NCI-H146 (cell line): ENCODE results near the gene DRC3.

Experiments used
- DNase-seq: peaks from one replicate; lab custom pipeline; 2025; lab: John Stamatoyannopoulos, UW

The DRC3 gene

GRCh38 chr17:17966399-17966798 is 6.3 kb upstream of the DRC3 start:
- DNase-seq, result no peak

GRCh38 chr17:17970699-17971430 is 1.8 kb upstream of the DRC3 start:
- DNase-seq, result no peak

DNA sequence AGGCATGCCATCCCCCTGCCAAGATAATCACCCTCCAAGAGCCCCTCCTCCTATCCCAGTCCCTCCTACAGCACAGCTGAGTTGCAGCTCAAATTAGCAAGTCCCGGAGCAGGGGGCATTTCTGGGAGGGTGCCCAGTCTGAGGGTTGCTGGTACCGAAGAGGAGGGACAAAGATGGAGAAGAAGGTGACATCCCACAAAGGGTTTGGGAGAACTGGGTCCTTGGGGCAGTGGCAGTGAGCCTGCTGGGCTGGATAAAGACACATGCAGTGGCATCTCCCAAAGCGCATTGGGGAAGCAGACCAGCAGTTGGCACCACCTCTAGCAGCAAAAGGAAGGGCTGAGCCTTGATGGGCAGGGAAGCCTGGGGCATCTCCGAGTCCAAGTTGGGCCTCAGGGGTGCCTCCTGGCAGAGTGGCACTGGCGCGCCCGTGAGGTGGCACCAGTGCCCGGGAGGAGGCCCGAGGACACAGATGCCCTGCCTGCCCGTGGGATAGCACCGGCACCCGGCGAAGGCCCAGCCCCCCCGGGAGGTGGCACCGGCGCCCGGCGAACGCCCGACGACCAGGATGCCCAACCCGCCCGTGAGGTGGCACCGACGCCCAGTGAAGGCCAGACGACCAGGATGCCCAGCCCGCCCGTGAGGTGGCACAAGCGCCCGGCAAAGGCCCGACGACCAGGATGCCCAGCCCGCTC is 1.1 kb upstream of the DRC3 start:
- DNase-seq, result no peak

DNA sequence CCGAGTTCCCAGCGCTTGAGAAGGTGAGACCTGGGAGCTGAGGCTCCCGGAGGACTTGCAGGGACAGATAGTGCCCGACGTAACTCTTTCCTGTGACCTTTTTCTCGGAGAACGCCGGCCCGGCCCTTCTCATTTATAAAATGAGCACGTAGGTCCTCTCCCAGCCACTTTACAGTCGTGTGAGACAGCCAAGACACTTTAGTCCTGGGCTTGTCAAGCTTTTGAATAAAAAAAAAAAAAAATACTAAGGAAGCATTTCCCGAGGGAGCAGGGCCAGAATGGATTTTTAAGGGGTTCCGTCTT is 241 bp downstream of the DRC3 start:
- DNase-seq, result no peak

GRCh38 chr17:17975436-17975835 is 2.8 kb downstream of the DRC3 start:
- no peak for DNase-seq

- no peak for DNase-seq
Measured at GRCh38 chr17:17976931-17977570, 4.4 kb downstream of the DRC3 start.

- no peak for DNase-seq
Measured at GRCh38 chr17:17978481-17979424, 6.1 kb downstream of the DRC3 start.

- no peak for DNase-seq
Measured at GRCh38 chr17:17979778-17980177, 7.1 kb downstream of the DRC3 start.

DNA sequence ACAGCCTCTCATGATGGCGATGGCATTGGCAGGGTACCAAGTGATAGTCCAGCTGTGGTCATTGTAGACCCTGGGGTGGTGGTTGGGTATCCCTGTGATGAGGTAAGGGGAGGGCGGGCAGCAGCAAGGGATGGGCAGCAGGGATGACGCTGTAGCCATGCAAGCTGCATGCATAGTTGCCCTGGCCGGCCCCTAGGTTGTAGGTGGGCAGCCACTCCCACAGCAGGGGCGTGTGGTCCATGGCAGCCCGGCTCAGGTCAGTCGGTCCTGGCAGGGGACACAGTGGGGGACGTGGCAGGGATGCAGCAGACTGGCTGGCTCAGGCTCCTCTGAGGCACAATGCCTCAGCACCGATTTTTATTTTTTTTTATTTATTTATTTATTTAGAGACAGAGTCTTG is 8.7 kb downstream of the DRC3 start:
- DNase-seq, result no peak

DNA sequence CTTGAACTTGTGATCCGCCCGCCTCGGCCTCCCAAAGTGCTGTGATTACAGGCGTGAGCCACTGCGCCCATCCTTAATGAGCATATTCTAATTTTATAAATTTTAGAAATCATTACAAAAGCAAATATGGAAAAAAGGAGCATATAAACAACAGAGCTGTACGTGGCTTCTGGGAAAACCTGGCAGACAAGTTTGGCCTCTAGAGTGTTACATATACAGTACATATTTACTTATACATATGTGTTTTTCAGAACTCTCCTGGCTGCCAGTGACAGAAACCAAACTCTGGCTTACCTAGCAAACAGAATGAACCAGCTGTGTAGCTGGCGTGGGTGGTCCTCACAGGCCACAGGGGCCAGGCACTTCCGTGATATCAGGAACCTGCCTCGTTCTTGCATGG is 10.1 kb downstream of the DRC3 start:
- no peak for DNase-seq

DNA sequence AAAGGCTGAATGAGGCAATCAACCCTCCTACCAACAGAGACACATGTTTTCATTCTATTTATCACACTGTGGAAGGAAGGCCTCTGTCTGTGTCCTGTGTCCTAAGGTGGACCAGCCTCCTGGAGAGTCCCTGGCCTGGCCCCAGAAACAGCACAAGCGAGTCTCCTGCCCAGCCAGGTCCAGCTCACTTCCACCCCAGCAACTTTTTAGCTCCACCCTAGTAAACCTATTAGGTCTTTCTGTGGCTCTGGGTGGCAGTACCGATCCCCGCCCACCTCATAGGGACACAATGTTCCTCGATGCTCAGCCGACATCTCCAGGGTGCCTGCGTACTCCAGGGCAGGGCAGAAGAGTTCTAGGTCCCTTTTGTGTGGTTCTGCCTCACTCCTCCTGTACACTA is 10.7 kb downstream of the DRC3 start:
- no peak for DNase-seq

GRCh38 chr17:17983776-17984175 is 11.1 kb downstream of the DRC3 start:
- no peak for DNase-seq

DNA sequence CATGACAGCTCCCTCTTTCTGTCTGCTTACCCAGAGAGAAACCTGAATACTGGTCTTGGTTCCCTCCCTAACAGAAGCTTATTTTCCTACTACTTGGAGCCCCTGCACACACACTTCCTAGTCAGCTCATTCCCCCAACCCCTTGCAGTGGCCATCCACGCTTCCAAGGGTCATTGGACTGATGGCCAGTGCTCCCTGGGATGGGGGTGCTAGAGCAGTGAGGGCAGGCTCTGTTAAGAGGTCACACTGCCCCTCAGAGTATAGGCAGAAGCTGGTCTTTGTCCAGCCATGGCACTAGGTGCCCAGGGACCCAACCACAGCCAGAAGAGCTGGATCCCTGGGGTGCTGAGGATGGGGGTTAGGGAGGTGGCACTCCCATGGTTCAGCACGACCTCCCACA is 12.5 kb downstream of the DRC3 start:
- no peak for DNase-seq

DNA sequence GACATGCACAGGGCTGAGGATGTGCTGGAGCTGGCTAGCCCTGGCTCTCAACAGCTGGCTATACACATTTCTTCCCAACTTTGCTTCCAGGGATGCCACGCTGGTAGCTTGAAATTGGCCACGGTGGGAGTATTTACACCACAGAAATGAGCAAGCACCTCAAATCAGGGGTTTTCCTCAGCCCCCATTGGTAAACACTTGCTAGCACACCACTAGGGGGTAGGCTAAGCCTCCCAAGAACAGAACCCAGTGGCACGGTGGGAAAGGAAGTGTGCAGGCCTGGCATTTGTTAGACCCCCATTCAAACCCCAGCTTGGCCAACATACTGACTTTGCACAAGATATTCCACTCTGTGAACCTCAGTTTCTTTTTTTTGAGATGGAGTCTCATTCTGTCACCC is 12.9 kb downstream of the DRC3 start:
- DNase-seq, result peak; percentile 11

DNA sequence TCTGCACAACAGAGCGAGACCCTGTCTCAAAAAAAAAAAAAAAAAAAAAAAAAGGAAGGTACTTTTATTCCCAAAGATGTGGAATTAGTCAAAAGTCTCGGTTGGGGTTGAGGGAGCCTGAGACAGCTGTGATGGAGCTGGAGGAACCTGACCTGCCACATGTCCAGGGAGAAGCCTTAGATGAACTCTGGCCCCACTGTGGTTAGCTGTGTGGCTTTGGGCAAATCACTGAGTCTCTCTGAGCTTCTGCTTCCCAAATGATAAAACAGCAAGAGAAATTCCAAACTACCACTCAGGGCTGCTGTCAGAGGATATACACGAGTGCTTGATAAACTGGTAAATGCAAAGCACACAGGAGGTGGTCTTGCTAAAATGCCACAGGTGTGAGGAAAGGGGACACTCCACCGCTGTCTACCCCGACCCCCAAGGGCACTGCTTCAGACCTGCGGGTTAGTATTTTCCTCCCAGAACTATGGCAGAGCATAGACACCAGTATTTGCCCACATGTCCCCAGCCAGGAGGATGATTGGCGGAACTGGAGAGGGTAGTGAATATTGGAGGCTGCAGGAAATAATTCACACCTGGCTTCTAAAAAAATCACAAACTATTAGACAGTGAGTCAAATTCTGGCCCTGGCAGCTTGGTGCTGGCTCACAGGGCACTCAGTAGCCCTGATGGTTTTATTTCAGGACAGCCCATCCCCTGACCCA is 14.7 kb downstream of the DRC3 start:
- peak; percentile 13 for DNase-seq

DNA sequence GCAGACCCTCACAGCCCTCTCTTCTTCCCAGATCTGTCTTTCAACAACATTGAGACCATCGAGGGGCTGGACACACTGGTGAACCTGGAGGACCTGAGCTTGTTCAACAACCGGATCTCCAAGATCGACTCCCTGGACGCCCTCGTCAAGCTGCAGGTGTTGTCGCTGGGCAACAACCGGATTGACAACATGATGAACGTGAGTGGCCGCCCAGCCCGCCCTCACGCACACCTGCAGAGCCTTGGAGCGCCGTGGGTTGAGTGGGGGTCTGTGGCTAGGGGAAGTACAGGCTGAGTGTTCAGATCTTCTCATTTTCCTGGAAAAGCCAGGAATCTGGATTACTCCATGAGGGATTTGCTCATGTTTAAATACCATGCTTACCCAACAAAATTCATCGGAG is 15.2 kb downstream of the DRC3 start:
- peak; percentile 69 for DNase-seq

DNA sequence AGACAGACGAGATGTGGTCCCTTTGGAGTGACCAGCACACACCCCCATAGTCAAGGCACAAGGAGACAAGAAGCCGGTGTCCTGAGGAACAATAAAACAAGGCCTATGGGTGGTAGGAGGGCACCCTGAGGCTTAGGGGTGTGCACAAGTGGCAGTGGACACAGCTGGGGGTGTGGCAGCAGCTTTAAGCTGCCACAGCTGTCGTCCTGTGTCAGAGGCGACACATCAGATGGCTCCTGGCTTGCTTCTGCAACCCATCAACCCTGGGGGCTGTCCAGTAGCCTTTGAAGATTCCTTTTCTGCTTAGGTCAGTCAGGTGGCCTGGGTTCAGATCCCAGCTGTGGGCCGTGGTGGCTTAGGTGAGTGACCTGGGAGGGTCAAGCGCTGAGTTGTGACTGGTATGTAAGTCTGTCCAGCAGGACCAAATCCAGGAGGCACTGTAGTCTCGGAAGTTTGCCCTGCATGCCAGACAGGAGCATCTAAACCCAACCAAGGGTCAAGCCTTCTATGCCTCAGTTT is 15.8 kb downstream of the DRC3 start:
- no peak for DNase-seq

- DNase-seq, result no peak
Measured at GRCh38 chr17:17989081-17989480, 16.4 kb downstream of the DRC3 start.

DNA sequence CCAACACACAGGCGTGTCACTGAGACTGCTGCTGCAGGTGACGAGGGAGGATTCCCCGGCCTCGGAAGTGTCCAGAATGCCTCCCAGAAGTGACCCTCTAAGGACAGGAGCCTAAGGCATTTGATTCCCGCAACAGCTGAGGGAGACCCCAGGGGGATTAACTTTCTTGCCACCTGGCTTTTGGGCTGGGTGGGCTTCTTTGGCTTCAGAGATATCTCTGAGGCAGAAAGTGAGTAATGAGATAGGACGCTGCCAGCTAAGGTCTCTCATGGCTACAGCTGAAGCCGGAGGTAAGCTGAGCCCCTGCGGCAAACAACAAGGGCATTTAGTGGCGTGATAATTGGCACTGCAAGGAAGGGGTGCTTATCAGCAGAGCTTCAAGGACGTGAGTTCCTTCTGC is 17.0 kb downstream of the DRC3 start:
- no peak for DNase-seq

- DNase-seq, result no peak
Measured at GRCh38 chr17:17990282-17990681, 17.6 kb downstream of the DRC3 start.

- DNase-seq, result no peak
Measured at GRCh38 chr17:17993366-17993765, 20.7 kb downstream of the DRC3 start.

DNA sequence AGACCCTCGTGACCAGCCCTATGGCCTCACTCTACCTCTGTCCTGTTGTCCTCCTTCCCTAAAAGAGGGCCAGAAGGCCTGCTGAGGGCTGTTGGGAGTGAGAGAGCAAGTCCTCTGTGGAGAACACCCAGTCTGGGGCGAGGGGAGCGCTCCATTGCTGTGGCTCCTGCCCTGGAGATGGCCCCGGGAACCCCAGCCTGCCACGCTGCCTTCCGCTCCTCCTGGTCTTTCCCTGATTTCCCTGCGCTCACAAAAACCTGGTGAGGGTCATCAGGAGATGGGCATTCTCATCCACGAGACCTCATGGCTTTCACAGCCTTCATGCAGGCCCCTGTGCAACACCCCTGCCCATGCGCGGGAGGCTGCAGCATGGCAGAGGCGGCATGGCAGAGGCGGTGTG is 21.2 kb downstream of the DRC3 start:
- DNase-seq, result no peak
